ENCODE results near the gene CEL.

DNA sequence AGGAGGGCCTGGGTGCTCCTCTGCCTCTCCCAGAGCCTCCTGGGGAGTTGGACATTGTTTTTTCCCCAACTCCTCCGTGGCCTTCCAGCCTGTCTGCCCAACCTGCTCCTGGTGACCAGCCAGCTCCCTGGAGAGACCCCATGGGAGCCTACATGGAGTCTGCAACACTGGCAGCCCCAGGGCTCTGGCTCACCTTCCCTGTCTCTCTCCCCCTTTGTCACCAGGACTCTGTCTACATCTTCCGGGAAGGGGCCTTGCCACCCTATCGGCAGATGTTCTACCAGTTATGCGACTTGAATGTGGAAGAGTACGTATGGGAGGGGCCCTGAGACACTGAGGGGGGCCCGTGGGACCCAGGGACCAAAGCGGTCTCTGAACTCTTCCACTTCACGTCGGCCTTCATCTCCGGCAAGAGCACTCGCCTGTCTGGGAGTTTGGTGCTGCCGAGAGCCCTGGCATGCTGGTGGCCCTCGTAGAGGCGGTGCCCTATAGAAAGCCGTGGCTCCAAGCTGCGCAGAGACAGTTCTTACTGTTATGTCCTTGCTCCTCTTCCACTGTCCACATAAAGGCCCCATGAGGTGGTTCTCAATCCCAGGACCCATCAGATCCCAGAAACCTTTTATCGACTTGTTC lies 5.9 kb upstream of the CEL start:
- no peak for TF ChIP-seq ZNF174 (tag by site-specific recombination; IDR thresholded peaks at IDR 0.05)
- TF ChIP-seq, protein P1, sequence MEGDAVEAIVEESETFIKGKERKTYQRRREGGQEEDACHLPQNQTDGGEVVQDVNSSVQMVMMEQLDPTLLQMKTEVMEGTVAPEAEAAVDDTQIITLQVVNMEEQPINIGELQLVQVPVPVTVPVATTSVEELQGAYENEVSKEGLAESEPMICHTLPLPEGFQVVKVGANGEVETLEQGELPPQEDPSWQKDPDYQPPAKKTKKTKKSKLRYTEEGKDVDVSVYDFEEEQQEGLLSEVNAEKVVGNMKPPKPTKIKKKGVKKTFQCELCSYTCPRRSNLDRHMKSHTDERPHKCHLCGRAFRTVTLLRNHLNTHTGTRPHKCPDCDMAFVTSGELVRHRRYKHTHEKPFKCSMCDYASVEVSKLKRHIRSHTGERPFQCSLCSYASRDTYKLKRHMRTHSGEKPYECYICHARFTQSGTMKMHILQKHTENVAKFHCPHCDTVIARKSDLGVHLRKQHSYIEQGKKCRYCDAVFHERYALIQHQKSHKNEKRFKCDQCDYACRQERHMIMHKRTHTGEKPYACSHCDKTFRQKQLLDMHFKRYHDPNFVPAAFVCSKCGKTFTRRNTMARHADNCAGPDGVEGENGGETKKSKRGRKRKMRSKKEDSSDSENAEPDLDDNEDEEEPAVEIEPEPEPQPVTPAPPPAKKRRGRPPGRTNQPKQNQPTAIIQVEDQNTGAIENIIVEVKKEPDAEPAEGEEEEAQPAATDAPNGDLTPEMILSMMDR (tag by site-specific recombination; IDR thresholded peaks at IDR 0.05): no peak
- TF ChIP-seq ZBTB20 (tag by site-specific recombination; IDR thresholded peaks at IDR 0.05): no peak
- TF ChIP-seq, protein P2, sequence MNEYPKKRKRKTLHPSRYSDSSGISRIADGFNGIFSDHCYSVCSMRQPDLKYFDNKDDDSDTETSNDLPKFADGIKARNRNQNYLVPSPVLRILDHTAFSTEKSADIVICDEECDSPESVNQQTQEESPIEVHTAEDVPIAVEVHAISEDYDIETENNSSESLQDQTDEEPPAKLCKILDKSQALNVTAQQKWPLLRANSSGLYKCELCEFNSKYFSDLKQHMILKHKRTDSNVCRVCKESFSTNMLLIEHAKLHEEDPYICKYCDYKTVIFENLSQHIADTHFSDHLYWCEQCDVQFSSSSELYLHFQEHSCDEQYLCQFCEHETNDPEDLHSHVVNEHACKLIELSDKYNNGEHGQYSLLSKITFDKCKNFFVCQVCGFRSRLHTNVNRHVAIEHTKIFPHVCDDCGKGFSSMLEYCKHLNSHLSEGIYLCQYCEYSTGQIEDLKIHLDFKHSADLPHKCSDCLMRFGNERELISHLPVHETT (tag by site-specific recombination; IDR thresholded peaks at IDR 0.05): no peak
- TF ChIP-seq, protein P3, sequence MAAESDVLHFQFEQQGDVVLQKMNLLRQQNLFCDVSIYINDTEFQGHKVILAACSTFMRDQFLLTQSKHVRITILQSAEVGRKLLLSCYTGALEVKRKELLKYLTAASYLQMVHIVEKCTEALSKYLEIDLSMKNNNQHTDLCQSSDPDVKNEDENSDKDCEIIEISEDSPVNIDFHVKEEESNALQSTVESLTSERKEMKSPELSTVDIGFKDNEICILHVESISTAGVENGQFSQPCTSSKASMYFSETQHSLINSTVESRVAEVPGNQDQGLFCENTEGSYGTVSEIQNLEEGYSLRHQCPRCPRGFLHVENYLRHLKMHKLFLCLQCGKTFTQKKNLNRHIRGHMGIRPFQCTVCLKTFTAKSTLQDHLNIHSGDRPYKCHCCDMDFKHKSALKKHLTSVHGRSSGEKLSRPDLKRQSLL (tag by site-specific recombination; IDR thresholded peaks at IDR 0.05): no peak
- TF ChIP-seq, protein P4, sequence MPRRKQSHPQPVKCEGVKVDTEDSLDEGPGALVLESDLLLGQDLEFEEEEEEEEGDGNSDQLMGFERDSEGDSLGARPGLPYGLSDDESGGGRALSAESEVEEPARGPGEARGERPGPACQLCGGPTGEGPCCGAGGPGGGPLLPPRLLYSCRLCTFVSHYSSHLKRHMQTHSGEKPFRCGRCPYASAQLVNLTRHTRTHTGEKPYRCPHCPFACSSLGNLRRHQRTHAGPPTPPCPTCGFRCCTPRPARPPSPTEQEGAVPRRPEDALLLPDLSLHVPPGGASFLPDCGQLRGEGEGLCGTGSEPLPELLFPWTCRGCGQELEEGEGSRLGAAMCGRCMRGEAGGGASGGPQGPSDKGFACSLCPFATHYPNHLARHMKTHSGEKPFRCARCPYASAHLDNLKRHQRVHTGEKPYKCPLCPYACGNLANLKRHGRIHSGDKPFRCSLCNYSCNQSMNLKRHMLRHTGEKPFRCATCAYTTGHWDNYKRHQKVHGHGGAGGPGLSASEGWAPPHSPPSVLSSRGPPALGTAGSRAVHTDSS (tag by site-specific recombination; IDR thresholded peaks at IDR 0.05): no peak
- TF ChIP-seq ZNF530 (tag by site-specific recombination; IDR thresholded peaks at IDR 0.05; ENCODE audit: low read depth): no peak
- TF ChIP-seq, protein P5, sequence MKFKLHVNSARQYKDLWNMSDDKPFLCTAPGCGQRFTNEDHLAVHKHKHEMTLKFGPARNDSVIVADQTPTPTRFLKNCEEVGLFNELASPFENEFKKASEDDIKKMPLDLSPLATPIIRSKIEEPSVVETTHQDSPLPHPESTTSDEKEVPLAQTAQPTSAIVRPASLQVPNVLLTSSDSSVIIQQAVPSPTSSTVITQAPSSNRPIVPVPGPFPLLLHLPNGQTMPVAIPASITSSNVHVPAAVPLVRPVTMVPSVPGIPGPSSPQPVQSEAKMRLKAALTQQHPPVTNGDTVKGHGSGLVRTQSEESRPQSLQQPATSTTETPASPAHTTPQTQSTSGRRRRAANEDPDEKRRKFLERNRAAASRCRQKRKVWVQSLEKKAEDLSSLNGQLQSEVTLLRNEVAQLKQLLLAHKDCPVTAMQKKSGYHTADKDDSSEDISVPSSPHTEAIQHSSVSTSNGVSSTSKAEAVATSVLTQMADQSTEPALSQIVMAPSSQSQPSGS (tag by site-specific recombination; IDR thresholded peaks at IDR 0.05; ENCODE audit: low read depth): no peak

Measured in HEK293 (cell line).